IMR-90 (cell line): Measurements from ENCODE around the gene ERICH3. TPM values are rescaled to one million over a fixed set of nuclear protein-coding genes. Genes with fewer than 3 reads are reported as not detected.

Experiments
- ATAC-seq: fragments of 200-7000 bp; cut with Tn5 transposase; 2 replicates; pipeline ENCODE4 v1.9.1; 2020; ENCODE audit warnings: low read depth, mild to moderate bottlenecking, moderate library complexity
- BruUV-seq: library from RNA; stranded (reverse); fragments of 400-500 nt; replicated peaks from 2 replicates; lab custom pipeline; 2021; lab: Mats Ljungman, UMichigan
- CTCF ChIA-PET: fragments of 300-600 bp; formaldehyde crosslinking; extraction: SDS; loops from one replicate; lab custom pipeline; 2021; ENCODE audit warnings: antibody characterized with exemption; lab: Yijun Ruan, JAX
- POLR2A ChIA-PET: fragments of 300-600 bp; sonication (Branson Sonifier 250); formaldehyde crosslinking; loops from one replicate; lab custom pipeline; 2022; ENCODE audit warnings: antibody characterized with exemption; ENCODE audit not compliant: unreplicated experiment; lab: Charles Lee
- DNase-seq: peaks from one replicate; pipeline ENCODE4 v3.0.0; 2013
- H2AFZ ChIP-seq: replicated peaks from 2 replicates; pipeline ENCODE3; 2013; ENCODE audit warnings: low read length, mild to moderate bottlenecking; ENCODE audit not compliant: poor library complexity
- H2AK5ac ChIP-seq: 2 replicates; pipeline ENCODE4 v1.6.1; 2013; ENCODE audit warnings: low read depth, low read length, inconsistent platforms
- H2AK9ac ChIP-seq: replicated peaks from 2 replicates; pipeline ENCODE3; 2013; ENCODE audit warnings: mild to moderate bottlenecking, low read depth, low read length, moderate library complexity; ENCODE audit not compliant: poor library complexity
- H2BK120ac ChIP-seq: 2 replicates; pipeline ENCODE4 v1.6.1; 2013; ENCODE audit warnings: low read depth, low read length, inconsistent platforms
- H2BK15ac ChIP-seq: 3 replicates; pipeline ENCODE4 v1.6.1; 2013; ENCODE audit warnings: low read depth, low read length, inconsistent platforms
- H2BK20ac ChIP-seq: 2 replicates; pipeline ENCODE4 v1.6.1; 2013; ENCODE audit warnings: low read depth, mild to moderate bottlenecking, inconsistent platforms, low read length, moderate library complexity
- H2BK5ac ChIP-seq: 2 replicates; pipeline ENCODE4 v1.6.1; 2013; ENCODE audit warnings: mild to moderate bottlenecking, low read depth, low read length, inconsistent platforms; ENCODE audit not compliant: poor library complexity, severe bottlenecking
- H3K14ac ChIP-seq: replicated peaks from 2 replicates; pipeline ENCODE4 v1.6.1; 2013; ENCODE audit warnings: low read depth, low read length, inconsistent platforms
- H3K18ac ChIP-seq: 2 replicates; pipeline ENCODE4 v1.6.1; 2013; ENCODE audit warnings: low read depth, low read length, control low read depth
- H3K23ac ChIP-seq: 2 replicates; pipeline ENCODE4 v1.6.1; 2013; ENCODE audit warnings: low read depth, low read length, inconsistent platforms
- H3K27ac ChIP-seq: 2 replicates; pipeline ENCODE4 v1.5.1; 2013; ENCODE audit warnings: mild to moderate bottlenecking, control low read depth, low read length; ENCODE audit not compliant: insufficient read depth
- H3K27me3 ChIP-seq: 2 replicates; pipeline ENCODE4 v1.6.1; 2013; ENCODE audit warnings: low read length; ENCODE audit not compliant: control insufficient read depth, insufficient read depth
- H3K36me3 ChIP-seq: 2 replicates; pipeline ENCODE4 v1.6.1; 2013; ENCODE audit warnings: low read length, mixed read lengths; ENCODE audit not compliant: control insufficient read depth, insufficient read depth
- H3K4ac ChIP-seq: 2 replicates; pipeline ENCODE4 v1.6.1; 2013; ENCODE audit warnings: low read depth, low read length, inconsistent platforms
- H3K4me1 ChIP-seq: 2 replicates; pipeline ENCODE4 v1.6.1; 2013; ENCODE audit warnings: low read length, mixed read lengths; ENCODE audit not compliant: control insufficient read depth, insufficient read depth
- H3K4me2 ChIP-seq: 2 replicates; pipeline ENCODE4 v1.6.1; 2013; ENCODE audit warnings: low read depth, mild to moderate bottlenecking, control low read depth, low read length, moderate library complexity
- H3K4me3 ChIP-seq: 2 replicates; pipeline ENCODE4 v1.5.1; 2013; ENCODE audit warnings: low read depth, mild to moderate bottlenecking, control low read depth, low read length, moderate library complexity; ENCODE audit not compliant: insufficient read depth
- H3K56ac ChIP-seq: 2 replicates; pipeline ENCODE4 v1.6.1; 2013; ENCODE audit warnings: low read length, inconsistent platforms; ENCODE audit not compliant: insufficient read depth; ENCODE audit errors: extremely low read depth
- H3K79me1 ChIP-seq, 2 experiments: 2 replicates each; pipeline ENCODE4 v1.6.1; 2013; ENCODE audit warnings: low read length in 2 of 2, inconsistent platforms in 1 of 2, low read depth in 1 of 2
- H3K9ac ChIP-seq: 2 replicates; pipeline ENCODE4 v1.6.1; 2013; ENCODE audit warnings: low read depth, low read length, control low read depth
- H3K9me1 ChIP-seq: 2 replicates; pipeline ENCODE4 v1.6.1; 2013; ENCODE audit warnings: low read length, inconsistent platforms; ENCODE audit not compliant: insufficient read depth
- H3K9me3 ChIP-seq: 2 replicates; pipeline ENCODE4 v1.6.1; 2013; ENCODE audit warnings: low read length; ENCODE audit not compliant: control insufficient read depth, insufficient read depth
- H4K20me1 ChIP-seq: 2 replicates; pipeline ENCODE4 v1.6.1; 2013; ENCODE audit warnings: low read length, inconsistent platforms; ENCODE audit not compliant: insufficient read depth
- H4K5ac ChIP-seq: 2 replicates; pipeline ENCODE4 v1.6.1; 2013; ENCODE audit warnings: mild to moderate bottlenecking, low read depth, low read length, control low read depth
- H4K8ac ChIP-seq, 2 experiments: 2 replicates each; pipeline ENCODE4 v1.6.1; 2013; ENCODE audit warnings: low read depth in 2 of 2, low read length in 2 of 2, control low read depth in 1 of 2, inconsistent platforms in 1 of 2
- H4K91ac ChIP-seq: 2 replicates; pipeline ENCODE4 v1.6.1; 2013; ENCODE audit warnings: low read depth, low read length, inconsistent platforms; ENCODE audit not compliant: insufficient read depth
- FOS ChIP-seq: fragments of 150-350 bp; IDR thresholded peaks from 2 replicates; pipeline ENCODE4 v1.6.1; 2016; ENCODE audit warnings: low read depth, low read length
- MAFK ChIP-seq: IDR thresholded peaks from 2 replicates; pipeline ENCODE4 v1.6.1; 2012; ENCODE audit warnings: low read depth, low read length, improper control_type of control experiment
- NFE2L2 ChIP-seq: fragments of 150-350 bp; IDR thresholded peaks from 2 replicates; pipeline ENCODE4 v1.6.1; 2016; ENCODE audit warnings: low read depth, mild to moderate bottlenecking, low read length
- SMC3 ChIP-seq: fragments of 150-350 bp; IDR thresholded peaks from 2 replicates; pipeline ENCODE4 v1.6.1; 2016; ENCODE audit warnings: low read depth, mild to moderate bottlenecking, antibody characterized with exemption, low read length, moderate library complexity
- WGBS, 2 experiments: methylation state at CpG; one replicate each; pipeline versions ENCODE4 v1.1.5 to v1.1.7; 2013; ENCODE audit warnings: missing lambda C conversion rate in 2 of 2; ENCODE audit not compliant: insufficient read length in 1 of 2; ENCODE audit errors: extremely low coverage in 2 of 2; 5-methylcytosine and 5-hydroxymethylcytosine counted together
- dilution Hi-C: fragments of 300-500 bp; cut with HindIII; formaldehyde crosslinking; loops from one replicate; pipeline ENCODE4 v1.14.3; 2018; ENCODE audit warnings: low sequenced_read_pairs; ENCODE audit not compliant: unreplicated experiment
- in situ Hi-C: fragments of 300-500 bp; cut with MboI; formaldehyde crosslinking; loops from 3 replicates; pipeline ENCODE4 v1.14.3; 2019; ENCODE audit warnings: low sequenced_read_pairs, inconsistent platforms, mixed read lengths
- intact Hi-C: fragments of 100-400 bp; cut with micrococcal nuclease; formaldehyde crosslinking; loops from 2 replicates; pipeline ENCODE4 v1.10.0; 2022
- polyA plus RNA-seq, 3 experiments: library from polyadenylated mRNA; depleted of rRNA; stranded (reverse); fragments of >200 nt; gene quantifications; 2 replicates each; pipeline ENCODE4 v1.2.3, GENCODE V29; 2012; ENCODE audit warnings: low replicate concordance in 1 of 3
- total RNA-seq: library from RNA; depleted of rRNA; stranded (reverse); fragments of >200 nt; gene quantifications from 2 replicates; pipeline ENCODE4 v1.2.3, GENCODE V29; 2012
- TF ChIP-seq, protein P1 (sequence below): conservative IDR thresholded peaks from 2 replicates; pipeline ENCODE4 v1.5.1; 2012; ENCODE audit warnings: mild to moderate bottlenecking, low read depth, low read length, improper control_type of control experiment
- TF ChIP-seq, protein P2 (sequence below): fragments of 150-350 bp; IDR thresholded peaks from 2 replicates; pipeline ENCODE4 v1.6.1; 2017; ENCODE audit warnings: mild to moderate bottlenecking, antibody characterized with exemption, low read length, low read depth

The ERICH3 gene
- total and polyA plus RNA-seq, 2 of the 4 experiments (the other 2 are of a cell fraction) = not detected

DNA sequence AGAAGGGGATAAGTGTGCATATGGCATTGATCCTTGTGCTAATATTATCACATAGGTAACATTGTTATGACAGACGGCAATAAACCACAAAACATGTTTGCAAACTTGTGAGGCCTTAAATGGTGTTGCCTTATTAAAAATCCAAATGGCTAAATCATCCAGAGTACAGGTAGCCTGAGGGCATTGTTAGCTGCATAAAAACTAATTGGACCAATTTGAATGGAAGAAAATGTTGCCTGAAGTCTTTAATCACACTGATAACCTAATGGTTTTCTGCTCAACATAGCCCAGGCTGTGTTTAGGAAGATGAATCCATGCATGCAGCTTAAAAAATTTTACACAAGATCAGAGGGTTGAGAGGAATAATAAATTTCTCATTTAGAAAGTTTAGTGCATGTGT lies 141.8 kb downstream of the ERICH3 start:
- Histone ChIP-seq H3K4me2 (no peak overlapping the region), H3K79me1 (no peaks in the 10 kb centered on the region), H3K23ac (no peak overlapping the region), H3K56ac (no peak overlapping the region), H2BK20ac (no peak overlapping the region), H3K14ac (no peak overlapping the region), H2AK5ac (no peak overlapping the region), H2AK9ac (no peak overlapping the region), H3K4ac (no peak overlapping the region), H3K4me3 (no peak overlapping the region), H2BK120ac (no peak overlapping the region), H2BK5ac (no peak overlapping the region), H3K18ac (no peak overlapping the region), H4K20me1 (no peaks in the 10 kb centered on the region), H4K8ac (no peak overlapping the region), H4K5ac (no peak overlapping the region), H4K91ac (no peak overlapping the region), H3K27me3 (no peaks in the 10 kb centered on the region), H2AFZ (no peak overlapping the region), H3K4me1 (no peaks in the 10 kb centered on the region), H3K36me3 (no peaks in the 10 kb centered on the region), H3K9ac (no peak overlapping the region), H3K9me1 (no peaks in the 10 kb centered on the region), H3K9me3 (no peaks in the 10 kb centered on the region; the same call in 1 of the 2 replicates), H3K27ac (no peak overlapping the region), H2BK15ac (no peak overlapping the region)
- TF ChIP-seq, protein P1, sequence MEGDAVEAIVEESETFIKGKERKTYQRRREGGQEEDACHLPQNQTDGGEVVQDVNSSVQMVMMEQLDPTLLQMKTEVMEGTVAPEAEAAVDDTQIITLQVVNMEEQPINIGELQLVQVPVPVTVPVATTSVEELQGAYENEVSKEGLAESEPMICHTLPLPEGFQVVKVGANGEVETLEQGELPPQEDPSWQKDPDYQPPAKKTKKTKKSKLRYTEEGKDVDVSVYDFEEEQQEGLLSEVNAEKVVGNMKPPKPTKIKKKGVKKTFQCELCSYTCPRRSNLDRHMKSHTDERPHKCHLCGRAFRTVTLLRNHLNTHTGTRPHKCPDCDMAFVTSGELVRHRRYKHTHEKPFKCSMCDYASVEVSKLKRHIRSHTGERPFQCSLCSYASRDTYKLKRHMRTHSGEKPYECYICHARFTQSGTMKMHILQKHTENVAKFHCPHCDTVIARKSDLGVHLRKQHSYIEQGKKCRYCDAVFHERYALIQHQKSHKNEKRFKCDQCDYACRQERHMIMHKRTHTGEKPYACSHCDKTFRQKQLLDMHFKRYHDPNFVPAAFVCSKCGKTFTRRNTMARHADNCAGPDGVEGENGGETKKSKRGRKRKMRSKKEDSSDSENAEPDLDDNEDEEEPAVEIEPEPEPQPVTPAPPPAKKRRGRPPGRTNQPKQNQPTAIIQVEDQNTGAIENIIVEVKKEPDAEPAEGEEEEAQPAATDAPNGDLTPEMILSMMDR = no peak
- TF ChIP-seq MAFK (no peak), SMC3 (no peak), FOS (no peak), NFE2L2 (no peak)
- TF ChIP-seq, protein P2, sequence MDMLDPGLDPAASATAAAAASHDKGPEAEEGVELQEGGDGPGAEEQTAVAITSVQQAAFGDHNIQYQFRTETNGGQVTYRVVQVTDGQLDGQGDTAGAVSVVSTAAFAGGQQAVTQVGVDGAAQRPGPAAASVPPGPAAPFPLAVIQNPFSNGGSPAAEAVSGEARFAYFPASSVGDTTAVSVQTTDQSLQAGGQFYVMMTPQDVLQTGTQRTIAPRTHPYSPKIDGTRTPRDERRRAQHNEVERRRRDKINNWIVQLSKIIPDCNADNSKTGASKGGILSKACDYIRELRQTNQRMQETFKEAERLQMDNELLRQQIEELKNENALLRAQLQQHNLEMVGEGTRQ = no peak
- intact Hi-C loops (no loop called here), dilution Hi-C loops (no loop called here), in situ Hi-C loops (no loop called here)
- ChIA-PET POLR2A (no interaction called here), CTCF (no interaction called here)
- BruUV-seq = no TSS peak
- no CpG with 5 or more reads among the region's 1 CpG for WGBS, 2 experiments
- no peak for ATAC-seq
- DNase-seq = no peak
